HG03558 (cell line): ENCODE results near the gene SLC26A2.

Experiments used
- ATAC-seq: cut with Tn5 transposase; IDR thresholded peaks from one replicate; pipeline ENCODE4 v1.9.1; 2021; ENCODE audit warnings: moderate number of reproducible peaks; ENCODE audit not compliant: unreplicated experiment; ENCODE audit errors: extremely low read depth

Gene SLC26A2

DNA sequence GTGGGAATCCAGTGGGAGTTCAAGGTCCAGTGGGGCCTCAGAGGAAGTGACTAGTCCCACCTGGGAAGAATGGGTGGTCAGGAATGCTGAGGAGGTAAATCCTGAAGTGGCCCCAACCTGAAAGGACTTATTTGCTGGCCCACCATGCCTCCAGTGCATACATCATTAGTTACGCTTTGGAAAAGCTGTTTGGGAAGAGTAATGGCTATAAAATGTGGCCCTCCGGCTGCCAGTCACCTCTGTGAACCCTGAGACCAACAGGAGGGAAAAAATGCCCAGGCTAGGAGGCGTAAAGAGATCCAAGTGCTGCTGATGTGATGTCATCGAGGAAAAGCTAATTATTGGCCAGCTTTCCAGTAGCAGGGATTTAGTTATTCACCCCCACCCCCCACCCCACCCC, 2.7 kb upstream of the SLC26A2 start:
- ATAC-seq, result no peak

GRCh38 chr5:149959406-149960236, 937 bp upstream of the SLC26A2 start:
- no peak for ATAC-seq

- ATAC-seq, result no peak
These were observed 678 bp downstream of the SLC26A2 start for GRCh38 chr5:149961186-149961685.

- ATAC-seq, result no peak
These were observed 1.4 kb downstream of the SLC26A2 start for GRCh38 chr5:149961957-149962409.

- no peak for ATAC-seq
These were observed 2.2 kb downstream of the SLC26A2 start for GRCh38 chr5:149962601-149963300.

- ATAC-seq, result no peak
These were observed 3.2 kb downstream of the SLC26A2 start for GRCh38 chr5:149963729-149964128.

DNA sequence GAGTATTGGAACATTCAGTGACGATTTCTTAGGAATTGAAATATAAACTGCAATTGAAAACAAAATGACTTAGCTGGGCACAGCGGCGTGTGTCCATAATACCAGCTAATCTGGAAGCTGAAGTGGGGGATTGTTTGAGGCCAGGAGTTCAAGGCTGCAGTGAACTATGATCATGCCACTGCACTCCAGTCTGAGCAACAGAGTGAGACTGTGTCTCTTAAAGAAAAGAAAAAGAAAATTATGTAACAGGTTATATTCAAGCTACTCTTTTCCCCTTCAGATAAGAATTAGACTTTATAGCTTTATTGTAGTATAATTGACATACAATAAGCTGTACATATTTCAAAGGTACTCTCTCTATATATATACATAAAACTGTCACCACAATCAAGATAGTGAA, 6.4 kb downstream of the SLC26A2 start:
- no peak for ATAC-seq

DNA sequence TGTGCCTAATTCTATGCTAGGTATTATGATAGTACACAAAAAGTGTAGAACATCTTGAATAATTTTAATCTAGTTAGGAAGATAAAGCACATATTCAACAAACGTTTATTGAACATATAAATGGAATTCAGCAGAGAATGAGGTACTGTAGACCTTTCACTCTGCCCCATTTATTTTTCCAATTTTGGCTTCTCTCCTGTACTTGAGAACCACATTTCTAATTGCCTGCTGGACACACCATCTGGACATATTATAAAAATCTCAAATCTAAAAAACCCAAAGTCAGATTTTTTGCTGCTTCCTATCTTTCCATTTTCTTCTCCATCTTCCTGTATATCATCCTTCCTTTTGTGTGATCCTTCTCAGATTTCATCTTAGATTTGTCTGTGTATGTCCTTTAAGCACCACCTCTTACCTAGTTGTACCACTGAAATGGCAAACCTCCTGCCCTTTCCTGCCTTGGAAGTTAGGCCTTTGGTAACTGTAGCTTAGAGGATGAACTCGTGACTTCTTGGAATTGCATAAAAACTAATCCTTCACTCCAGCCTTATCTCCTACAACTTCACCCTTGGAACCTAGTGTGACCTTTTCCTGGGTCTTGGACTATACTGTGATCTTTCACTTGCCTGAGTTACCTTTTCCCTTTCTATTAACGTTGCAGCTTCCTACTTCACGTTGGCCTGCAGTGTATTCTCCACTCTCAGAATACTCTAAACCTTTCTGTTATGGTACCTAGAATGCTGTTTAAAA, 8.8 kb downstream of the SLC26A2 start:
- ATAC-seq, result no peak

GRCh38 chr5:149975409-149975808, 14.9 kb downstream of the SLC26A2 start:
- no peak for ATAC-seq

- no peak for ATAC-seq
These were observed 19.3 kb downstream of the SLC26A2 start for GRCh38 chr5:149979896-149980295.

- no peak for ATAC-seq
These were observed 20.6 kb downstream of the SLC26A2 start for GRCh38 chr5:149981206-149981605.

DNA sequence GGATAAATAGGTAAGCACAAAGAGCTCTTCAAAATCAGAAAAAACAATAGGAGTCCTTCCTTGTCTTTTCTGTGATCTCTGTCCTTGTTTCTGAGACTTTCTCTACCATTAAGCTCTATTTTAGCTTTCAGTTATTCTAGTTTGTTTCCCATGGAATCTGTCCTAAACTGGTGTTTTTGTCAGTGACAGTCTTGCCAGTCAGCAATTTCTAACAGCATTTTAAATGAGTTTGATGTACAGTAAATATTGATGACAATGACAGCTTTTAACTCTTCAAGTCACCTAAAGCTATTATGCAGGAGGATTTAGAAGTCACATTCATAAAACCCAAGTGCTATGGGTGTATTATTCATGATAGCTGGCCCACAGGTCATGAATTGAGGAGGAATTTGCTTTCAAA, 21.9 kb downstream of the SLC26A2 start:
- ATAC-seq, result no peak

GRCh38 chr5:149988126-149988525, 27.6 kb downstream of the SLC26A2 start:
- no peak for ATAC-seq

DNA sequence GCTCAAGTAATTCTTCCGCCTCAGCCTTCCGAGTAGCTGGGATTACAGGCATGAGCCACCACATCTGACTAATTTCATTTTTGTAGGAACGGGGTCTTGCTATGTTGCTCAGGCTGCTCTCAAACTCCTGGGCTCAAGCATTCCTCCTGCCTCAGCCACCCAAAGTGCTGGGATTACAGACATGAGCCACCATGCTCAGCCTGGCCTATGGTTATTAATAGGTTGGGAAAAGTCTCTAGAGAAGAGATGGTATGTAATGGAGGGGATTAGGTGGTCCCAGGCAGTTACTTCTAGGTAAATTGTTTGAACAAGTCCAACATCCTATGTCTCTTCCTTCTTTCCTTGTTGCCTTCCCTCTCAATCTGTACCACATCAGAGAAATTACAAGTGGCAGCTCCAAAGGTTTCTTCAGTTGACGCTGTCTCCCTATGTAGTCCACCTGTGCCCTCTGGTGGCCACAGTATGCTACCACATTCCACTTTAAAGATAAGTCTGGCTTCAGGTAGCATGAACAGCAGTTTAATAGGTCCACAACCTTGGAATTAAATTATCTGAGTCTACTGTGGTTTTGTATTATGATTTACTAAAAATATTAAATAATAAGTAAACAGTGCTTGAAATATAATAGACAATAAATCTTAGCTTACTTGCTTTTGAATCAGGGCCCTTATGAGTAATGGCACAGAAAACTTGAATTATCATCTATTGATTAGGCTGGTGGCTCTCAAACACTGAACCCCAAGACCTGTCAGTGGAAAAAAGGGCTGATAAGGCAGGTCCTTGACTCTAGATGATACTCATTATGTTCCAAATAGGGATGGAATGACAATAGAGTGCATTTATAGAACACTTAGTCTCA, 30.2 kb downstream of the SLC26A2 start:
- ATAC-seq, result peak; percentile 75

DNA sequence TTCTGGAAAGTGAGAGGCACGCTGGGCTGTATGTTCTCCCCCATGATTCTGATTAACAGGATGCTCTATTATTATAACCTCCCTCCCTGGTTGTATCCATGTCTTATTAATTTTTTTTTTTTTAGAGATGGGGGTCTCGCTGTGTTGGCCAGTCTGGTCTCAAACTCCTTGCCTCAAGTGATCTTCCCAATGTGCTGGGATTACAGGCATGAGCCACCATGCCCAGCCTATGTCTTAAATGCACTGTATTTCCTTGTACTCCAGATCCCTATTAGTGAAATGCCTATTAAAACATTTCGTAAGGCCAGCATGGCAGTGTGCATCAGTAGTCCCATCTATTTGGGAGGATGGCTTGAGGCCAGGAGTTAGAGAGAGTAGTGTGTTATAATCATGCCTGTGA, 32.9 kb downstream of the SLC26A2 start:
- ATAC-seq, result no peak

GRCh38 chr5:149995385-149996204, 35.0 kb downstream of the SLC26A2 start:
- ATAC-seq, result no peak

- ATAC-seq, result no peak
These were observed 35.8 kb downstream of the SLC26A2 start for GRCh38 chr5:149996205-149996890.

- ATAC-seq, result no peak
These were observed 37.7 kb downstream of the SLC26A2 start for GRCh38 chr5:149998281-149998680.
